ENCODE measurements around the gene SCP2. TPM values are rescaled to one million over a fixed set of nuclear protein-coding genes. Genes with fewer than 3 reads are reported as not detected.

The SCP2 gene
- total RNA-seq, 1 experiment from 2014 or later, result 73.2 TPM

DNA sequence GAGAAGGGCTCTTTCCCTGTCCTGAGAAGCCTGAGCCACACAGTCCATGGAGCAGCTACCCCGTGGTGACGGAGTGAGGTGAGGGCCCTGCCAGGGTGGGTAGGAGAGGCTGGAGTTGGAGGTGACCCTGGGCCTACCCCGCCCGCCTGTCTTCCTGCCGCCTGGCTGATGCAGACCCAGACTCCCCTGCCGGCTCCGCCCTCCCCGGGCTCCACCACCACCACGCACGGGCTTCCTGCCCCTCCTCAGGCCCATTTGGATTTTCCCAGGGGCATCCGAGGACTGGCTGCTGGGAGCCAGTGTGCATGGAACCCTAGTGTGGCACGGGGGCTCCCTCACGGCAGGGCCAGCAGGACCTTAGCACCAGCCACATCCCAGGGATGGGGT is 167.4 kb downstream of the SCP2 start:
- CTCF ChIA-PET, result no interaction called here
- DNase-seq (ENCODE audit: low spot score), result no peak
- POLR2A ChIA-PET (ENCODE audit: low non-redundant PET), result no interaction called here
- no peaks in the 10 kb centered on the region for H3K9me3 ChIP-seq (ENCODE audit: low read depth, low read length, poor library complexity, severe bottlenecking)
- H3K27me3 ChIP-seq (replicated peaks; ENCODE audit: insufficient read depth, low read depth, low read length, poor library complexity), result no peaks in the 10 kb centered on the region
- no peak overlapping the region for H3K4me3 ChIP-seq (ENCODE audit: low read depth, low read length, poor library complexity, severe bottlenecking)
- no peak overlapping the region for H3K27ac ChIP-seq (ENCODE audit: low read depth, low read length, poor library complexity, severe bottlenecking)
- intact Hi-C loops (cut with micrococcal nuclease; ENCODE audit: unreplicated experiment), result no loop called here
- no peaks in the 10 kb centered on the region for H3K36me3 ChIP-seq (ENCODE audit: insufficient read depth, low read length, poor library complexity, severe bottlenecking)
- no TSS peak for BruUV-seq (replicated peaks)
- H3K4me1 ChIP-seq (ENCODE audit: insufficient read depth, low read length, poor library complexity, severe bottlenecking), result no peaks in the 10 kb centered on the region
- TF ChIP-seq, protein P1, sequence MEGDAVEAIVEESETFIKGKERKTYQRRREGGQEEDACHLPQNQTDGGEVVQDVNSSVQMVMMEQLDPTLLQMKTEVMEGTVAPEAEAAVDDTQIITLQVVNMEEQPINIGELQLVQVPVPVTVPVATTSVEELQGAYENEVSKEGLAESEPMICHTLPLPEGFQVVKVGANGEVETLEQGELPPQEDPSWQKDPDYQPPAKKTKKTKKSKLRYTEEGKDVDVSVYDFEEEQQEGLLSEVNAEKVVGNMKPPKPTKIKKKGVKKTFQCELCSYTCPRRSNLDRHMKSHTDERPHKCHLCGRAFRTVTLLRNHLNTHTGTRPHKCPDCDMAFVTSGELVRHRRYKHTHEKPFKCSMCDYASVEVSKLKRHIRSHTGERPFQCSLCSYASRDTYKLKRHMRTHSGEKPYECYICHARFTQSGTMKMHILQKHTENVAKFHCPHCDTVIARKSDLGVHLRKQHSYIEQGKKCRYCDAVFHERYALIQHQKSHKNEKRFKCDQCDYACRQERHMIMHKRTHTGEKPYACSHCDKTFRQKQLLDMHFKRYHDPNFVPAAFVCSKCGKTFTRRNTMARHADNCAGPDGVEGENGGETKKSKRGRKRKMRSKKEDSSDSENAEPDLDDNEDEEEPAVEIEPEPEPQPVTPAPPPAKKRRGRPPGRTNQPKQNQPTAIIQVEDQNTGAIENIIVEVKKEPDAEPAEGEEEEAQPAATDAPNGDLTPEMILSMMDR (conservative IDR thresholded peaks at IDR 0.05; ENCODE audit: low read depth, low read length), result no peak
- no peak for TF ChIP-seq EZH2 (IDR thresholded peaks at IDR 0.05; ENCODE audit: borderline replicate concordance, low read depth, low read length, poor library complexity, severe bottlenecking)

Small RNAs within 50 kb of the gene (microRNA-seq; reads per million reads assigned to microRNA genes)
- gene MIR1273F (not detected), gene MIR1273G (not detected), gene MIR5095 (not detected)

Other genes starting within 250 kb of the SCP2 start
- gene COA7, start 228.9 kb upstream of the SCP2 start, total RNA-seq (2021), result 52.1 and 53.4 TPM in 2 replicates
- 23.1 and 25.9 TPM in 2 replicates for gene ZYG11B, start 200.8 kb upstream of the SCP2 start, total RNA-seq (2021)
- 0.17 and 0.31 TPM in 2 replicates for gene ZYG11A, start 84.5 kb upstream of the SCP2 start, total RNA-seq (2021)
- 7.4 and 14.6 TPM in 2 replicates for gene ECHDC2, start 5.5 kb upstream of the SCP2 start, total RNA-seq (2021)
- gene PODN, start 134.9 kb downstream of the SCP2 start, total RNA-seq (2021), result 0.17 TPM in 1 of 2 replicates, not detected in the other
- not detected in 2 replicates for gene SLC1A7, start 215.4 kb downstream of the SCP2 start, total RNA-seq (2021)

All from A673 (cell line).